Measurements from ENCODE around the gene CUX1.
"Not testable (repeated sequence)": the region's sequence is repeated elsewhere in the genome, so short reads cannot be mapped to it uniquely, and the experiment has no call there.

CUX1 gene

GRCh38 chr7:102325106-102325505 lies 507.7 kb downstream of the CUX1 start:
- DNase-seq = not testable (repeated sequence)

GRCh38 chr7:102326157-102326889 lies 508.9 kb downstream of the CUX1 start:
- no peak for DNase-seq

DNA sequence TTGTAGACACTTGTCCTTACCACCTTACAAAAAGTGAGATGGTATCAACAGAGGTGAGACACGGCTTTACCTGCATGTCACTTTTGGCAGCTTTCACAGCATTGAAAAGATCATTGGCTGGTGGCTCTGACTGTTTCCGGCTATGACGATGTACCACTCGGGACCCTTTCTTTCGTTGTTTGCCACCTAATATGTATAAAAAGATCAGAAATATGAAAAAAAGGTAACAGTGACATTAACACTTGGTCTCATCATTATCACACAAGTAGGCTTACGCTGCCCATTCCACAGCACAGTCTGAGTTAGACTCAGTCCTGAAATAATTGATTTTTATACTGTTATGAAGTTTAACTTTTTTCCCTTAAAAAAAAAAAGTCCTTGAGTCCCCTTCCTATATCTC lies 509.8 kb downstream of the CUX1 start:
- DNase-seq = not testable (repeated sequence)

DNA sequence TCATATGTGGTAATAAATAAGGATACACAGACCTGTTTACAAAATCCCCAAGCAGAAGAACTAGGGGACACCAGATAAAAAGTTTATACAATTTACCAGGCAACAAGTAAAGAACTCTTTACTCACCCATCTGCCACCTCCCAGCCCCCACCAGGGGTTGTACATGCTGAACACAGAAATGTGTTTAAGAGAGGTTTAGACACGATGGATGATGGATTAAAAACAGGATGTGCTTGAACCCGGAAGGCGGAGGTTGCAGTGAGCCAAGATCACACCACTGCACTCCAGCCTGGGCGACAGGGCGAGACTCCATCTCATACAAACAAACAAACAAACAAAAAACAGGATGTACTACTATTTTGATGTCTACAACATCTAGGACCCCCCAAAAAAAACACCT lies 511.4 kb downstream of the CUX1 start:
- not testable (repeated sequence) for DNase-seq

- not testable (repeated sequence) for DNase-seq
Observed at GRCh38 chr7:102329366-102329765, 511.9 kb downstream of the CUX1 start.

DNA sequence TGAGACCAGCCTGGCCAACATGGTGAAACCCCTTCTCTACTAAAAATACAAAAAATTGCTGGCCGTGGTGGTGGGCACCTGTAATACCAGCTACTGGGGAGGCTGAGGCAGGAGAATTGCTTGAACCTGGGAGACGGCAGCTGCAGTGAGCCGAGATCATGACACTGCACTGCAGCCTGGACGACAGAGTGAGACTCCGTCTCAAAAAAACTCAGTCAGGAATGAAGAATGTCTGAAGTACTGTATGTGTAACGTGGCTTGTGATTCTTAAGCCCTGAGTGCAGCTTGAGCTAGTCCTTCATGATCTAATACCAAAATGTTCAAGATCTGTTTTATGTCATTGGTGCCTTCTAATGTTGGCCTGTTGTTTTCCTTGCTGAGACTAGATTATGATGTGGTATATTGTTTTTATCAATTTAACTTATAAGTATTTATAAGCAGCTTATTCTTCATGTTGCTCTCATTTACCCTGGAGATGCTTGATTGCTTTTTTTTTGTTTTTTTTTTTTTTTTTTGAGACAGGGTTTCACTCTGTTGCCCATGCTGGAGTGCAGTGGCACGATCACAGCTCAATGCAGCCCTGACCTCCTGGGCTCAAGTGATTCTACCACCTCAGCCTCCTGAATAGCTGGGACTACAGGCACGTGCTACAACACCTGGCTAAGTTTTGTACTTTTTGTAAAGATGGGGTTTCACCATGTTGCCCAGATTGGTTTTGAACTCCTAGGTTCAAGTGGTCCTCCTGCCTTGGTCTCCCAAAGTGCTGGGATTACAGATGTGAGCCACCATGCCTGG lies 513.4 kb downstream of the CUX1 start:
- not testable (repeated sequence) for DNase-seq
